HEK293 (cell line): ENCODE measurements around the gene ANGEL1.

Experiments
- ZBTB11 ChIP-seq: fragments of 450-650 bp; formaldehyde crosslinking; conservative IDR thresholded peaks from 2 replicates; pipeline ENCODE4 v1.5.1; 2016; ENCODE audit warnings: low read depth, missing biosample characterization, missing genetic modification characterization
- ZNF335 ChIP-seq: fragments of 450-650 bp; formaldehyde crosslinking; conservative IDR thresholded peaks from 2 replicates; pipeline ENCODE4 v1.5.1; 2016; ENCODE audit warnings: missing biosample characterization, missing genetic modification characterization

GRCh38 chr14:76837524-76837923 is 24.8 kb upstream of the ANGEL1 start:
- TF ChIP-seq ZNF335 (tag by site-specific recombination) (no peak), ZBTB11 (tag by site-specific recombination) (no peak)
